Lung (tissue), 12 donors: ENCODE results near the gene VSTM5. TPM values are rescaled to one million over a fixed set of nuclear protein-coding genes. Genes with fewer than 3 reads are reported as not detected.

ENCODE experiments used
- ATAC-seq: fragments of 200-7000 bp; cut with Tn5 transposase; one replicate; pipeline ENCODE4 v1.9.1; 2020; ENCODE audit warnings: moderate number of reproducible peaks; ENCODE audit not compliant: insufficient read depth, low FRiP score
- DNase-seq, 3 donors: peaks; one replicate each; pipeline ENCODE4 v3.0.0-alpha.2; 2013 to 2017
- H3K27ac ChIP-seq, 2 donors: one replicate each; pipeline ENCODE4 v1.5.1; 2013; ENCODE audit warnings: mild to moderate bottlenecking in 2 of 2, moderate library complexity in 2 of 2, control low read depth in 1 of 2, inconsistent platforms in 1 of 2, low read depth in 1 of 2, low read length in 1 of 2
- H3K27me3 ChIP-seq, 3 donors: one replicate each; pipeline ENCODE4 v1.5.1; 2013; ENCODE audit warnings: low read length in 2 of 3; ENCODE audit not compliant: control insufficient read depth in 3 of 3, insufficient read depth in 3 of 3
- H3K36me3 ChIP-seq, 4 donors: one replicate each; pipeline ENCODE4 v1.5.1; 2013; ENCODE audit warnings: low read length in 4 of 4, mild to moderate bottlenecking in 1 of 4, moderate library complexity in 1 of 4; ENCODE audit not compliant: control insufficient read depth in 4 of 4, insufficient read depth in 4 of 4
- H3K4me1 ChIP-seq, 5 donors: one replicate each; pipeline ENCODE4 v1.5.1; 2013; ENCODE audit warnings: low read length in 5 of 5, mild to moderate bottlenecking in 2 of 5, moderate library complexity in 1 of 5; ENCODE audit not compliant: control insufficient read depth in 5 of 5, insufficient read depth in 5 of 5
- H3K4me3 ChIP-seq: one replicate; pipeline ENCODE4 v1.5.1; 2013; ENCODE audit warnings: mild to moderate bottlenecking, control low read depth, moderate library complexity
- H3K9ac ChIP-seq, 2 donors: one replicate each; pipeline ENCODE4 v1.5.1; 2013; ENCODE audit warnings: low read length in 2 of 2, control low read depth in 1 of 2; ENCODE audit not compliant: insufficient read depth in 1 of 2
- H3K9me3 ChIP-seq, 4 donors: one replicate each; pipeline ENCODE4 v1.5.1; 2013; ENCODE audit warnings: low read length in 3 of 4, mild to moderate bottlenecking in 1 of 4, moderate library complexity in 1 of 4; ENCODE audit not compliant: control insufficient read depth in 4 of 4, insufficient read depth in 3 of 4
- WGBS, 2 donors: extraction: QIAGEN DNeasy Blood & Tissue Kit; methylation state at CpG; one replicate each; pipeline ENCODE4 v1.1.7; 2013; 5-methylcytosine and 5-hydroxymethylcytosine counted together
- polyA plus RNA-seq, 2 donors: library from polyadenylated mRNA; stranded (reverse); fragments of 200-250 nt; gene quantifications; one replicate each; pipeline ENCODE4 v1.2.1, GENCODE V29; 2013
- total RNA-seq, 2 donors: library from RNA; depleted of rRNA in 1 of 2; stranded (reverse); fragments of >200 nt in 1 of 2; gene quantifications; one replicate each; pipeline ENCODE4 v1.2.1, GENCODE V29; 2014 to 2021
- TF ChIP-seq, protein P1 (sequence below): IDR thresholded peaks from 2 replicates; pipeline ENCODE4 v1.5.1; 2012; ENCODE audit warnings: mild to moderate bottlenecking; ENCODE audit errors: control extremely low read depth, extremely low read depth
- donor health status: control.
- donor health status: control.
- donor health status: Bipolar disorder and iron deficiency.
- donor health status: healthy.
- donor health status: DM: yes; HTN: yes; CAD: no.

The VSTM5 gene
- total and polyA plus RNA-seq, 4 donors = 0.08 to 0.58 (median 0.25) TPM

DNA sequence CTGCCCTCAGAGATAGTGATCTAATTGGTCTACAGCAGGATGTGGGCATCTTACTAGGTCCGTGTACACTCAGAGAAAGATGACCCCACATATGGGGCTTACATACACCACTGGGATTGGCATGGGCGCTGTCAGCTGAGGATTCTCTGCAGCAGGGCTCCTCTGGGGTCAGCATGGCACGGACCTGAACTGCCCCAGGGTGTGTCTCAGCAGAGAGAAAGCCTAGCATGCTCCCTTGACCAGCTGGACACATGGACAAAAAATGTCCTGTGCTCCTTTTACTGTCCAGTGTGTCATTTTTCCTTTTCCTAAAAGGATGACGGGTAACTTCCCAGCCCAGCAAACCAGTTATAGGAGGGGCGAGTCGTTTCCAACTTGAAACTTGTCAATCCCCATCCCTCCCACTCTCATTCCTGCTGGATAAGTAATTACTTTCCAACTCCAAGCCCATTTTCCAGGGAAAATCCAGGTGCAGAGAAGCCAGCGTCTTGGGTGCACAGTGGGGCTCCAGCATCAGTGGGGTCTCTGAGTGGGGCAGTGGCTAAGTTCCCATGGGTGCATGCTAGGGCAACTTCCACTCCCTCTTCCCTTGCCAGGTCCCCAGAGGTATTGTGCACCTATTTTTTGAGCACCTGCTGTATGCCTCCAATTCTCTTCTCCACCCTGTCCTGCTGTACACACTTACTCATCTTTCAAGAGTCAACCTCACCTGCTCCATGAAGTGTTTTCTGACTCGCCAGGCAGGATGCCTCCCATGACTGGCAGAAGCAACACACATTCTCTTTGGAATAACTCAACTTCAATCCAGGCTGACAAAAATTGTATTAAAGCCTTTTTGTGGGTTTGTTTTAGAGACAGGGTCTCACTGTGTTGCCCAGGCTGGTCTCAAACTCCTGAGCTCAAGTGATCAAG is 5.0 kb downstream of the VSTM5 start:
- no peak for DNase-seq
- Histone ChIP-seq H3K36me3 (no peaks in the 10 kb centered on the region), H3K27ac (no peak overlapping the region), H3K9ac (no peak overlapping the region), H3K27me3 (no peaks in the 10 kb centered on the region), H3K9me3 (no peaks in the 10 kb centered on the region), H3K4me3 (no peak overlapping the region), H3K4me1 (peaks cover 0 to 5% (median 0%) of the 10 kb centered on the region in 5 donors)
- TF ChIP-seq, protein P1, sequence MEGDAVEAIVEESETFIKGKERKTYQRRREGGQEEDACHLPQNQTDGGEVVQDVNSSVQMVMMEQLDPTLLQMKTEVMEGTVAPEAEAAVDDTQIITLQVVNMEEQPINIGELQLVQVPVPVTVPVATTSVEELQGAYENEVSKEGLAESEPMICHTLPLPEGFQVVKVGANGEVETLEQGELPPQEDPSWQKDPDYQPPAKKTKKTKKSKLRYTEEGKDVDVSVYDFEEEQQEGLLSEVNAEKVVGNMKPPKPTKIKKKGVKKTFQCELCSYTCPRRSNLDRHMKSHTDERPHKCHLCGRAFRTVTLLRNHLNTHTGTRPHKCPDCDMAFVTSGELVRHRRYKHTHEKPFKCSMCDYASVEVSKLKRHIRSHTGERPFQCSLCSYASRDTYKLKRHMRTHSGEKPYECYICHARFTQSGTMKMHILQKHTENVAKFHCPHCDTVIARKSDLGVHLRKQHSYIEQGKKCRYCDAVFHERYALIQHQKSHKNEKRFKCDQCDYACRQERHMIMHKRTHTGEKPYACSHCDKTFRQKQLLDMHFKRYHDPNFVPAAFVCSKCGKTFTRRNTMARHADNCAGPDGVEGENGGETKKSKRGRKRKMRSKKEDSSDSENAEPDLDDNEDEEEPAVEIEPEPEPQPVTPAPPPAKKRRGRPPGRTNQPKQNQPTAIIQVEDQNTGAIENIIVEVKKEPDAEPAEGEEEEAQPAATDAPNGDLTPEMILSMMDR = no peak
- no peak for ATAC-seq
- 78 to 80% methylated on average over 8 of the region's 8 CpGs for WGBS, 2 donors

DNA sequence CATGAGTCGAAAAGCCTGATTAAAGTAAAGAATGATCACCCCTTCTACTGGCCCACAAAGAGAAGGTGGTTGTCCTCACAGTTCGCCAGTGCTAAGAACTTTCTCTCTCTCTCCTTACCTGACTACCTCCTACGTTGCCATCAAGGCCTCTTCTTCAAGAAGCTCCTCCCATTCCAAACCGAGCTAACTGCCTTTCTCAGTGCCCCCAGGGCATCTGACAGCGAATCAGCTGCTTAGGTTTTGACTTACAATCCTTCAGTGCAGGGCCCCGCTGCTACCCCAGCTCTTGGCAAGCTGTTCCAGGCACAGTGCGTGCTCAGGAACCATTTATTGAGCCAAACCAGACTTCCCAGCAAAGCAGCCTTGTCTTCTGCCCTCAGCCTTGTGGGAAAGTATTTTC is 5.8 kb downstream of the VSTM5 start:
- H3K27ac ChIP-seq = no peak overlapping the region
- WGBS, 2 donors = 75 to 76% methylated on average over 7 of the region's 7 CpGs
- H3K4me3 ChIP-seq = no peak overlapping the region
- ATAC-seq = no peak
- TF ChIP-seq, protein P1 = no peak
- no peak overlapping the region for H3K9ac ChIP-seq
- DNase-seq = no peak
- no peaks in the 10 kb centered on the region for H3K9me3 ChIP-seq
- no peaks in the 10 kb centered on the region for H3K27me3 ChIP-seq
- no peaks in the 10 kb centered on the region for H3K36me3 ChIP-seq
- peaks cover 0 to under 1% (median 0%) of the 10 kb centered on the region in 5 donors for H3K4me1 ChIP-seq

DNA sequence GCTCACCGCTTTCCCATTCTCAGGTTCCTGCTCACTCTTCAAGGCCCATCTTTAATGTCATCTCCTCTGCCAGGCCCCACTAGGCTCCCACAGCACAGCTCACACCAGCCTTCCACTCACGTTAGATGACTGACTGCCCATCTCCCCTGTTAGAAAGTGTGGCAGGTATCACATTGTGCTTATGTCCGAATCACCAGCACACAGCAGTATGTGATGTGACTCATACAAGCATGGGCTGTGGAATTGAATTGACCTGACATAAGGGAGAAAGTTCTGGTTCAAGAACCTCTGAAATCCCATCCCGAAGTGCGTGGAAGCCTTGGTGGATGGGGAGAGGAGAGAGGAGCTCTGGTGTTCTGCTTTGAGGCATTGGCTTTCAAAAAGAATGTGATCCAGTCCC is 6.5 kb downstream of the VSTM5 start:
- no peak for DNase-seq
- TF ChIP-seq, protein P1 = no peak
- 94 to 97% methylated on average over 5 of the region's 5 CpGs for WGBS, 2 donors
- Histone ChIP-seq H3K4me3 (no peak overlapping the region), H3K27me3 (no peaks in the 10 kb centered on the region), H3K27ac (no peak overlapping the region), H3K9ac (no peak overlapping the region), H3K4me1 (no peaks in the 10 kb centered on the region), H3K9me3 (no peaks in the 10 kb centered on the region), H3K36me3 (no peaks in the 10 kb centered on the region)
- ATAC-seq = no peak
